Measurements from ENCODE around the gene PSMG4.
"Not testable (repeated sequence)": the region's sequence is repeated elsewhere in the genome, so short reads cannot be mapped to it uniquely, and the experiment has no call there.

The PSMG4 gene

DNA sequence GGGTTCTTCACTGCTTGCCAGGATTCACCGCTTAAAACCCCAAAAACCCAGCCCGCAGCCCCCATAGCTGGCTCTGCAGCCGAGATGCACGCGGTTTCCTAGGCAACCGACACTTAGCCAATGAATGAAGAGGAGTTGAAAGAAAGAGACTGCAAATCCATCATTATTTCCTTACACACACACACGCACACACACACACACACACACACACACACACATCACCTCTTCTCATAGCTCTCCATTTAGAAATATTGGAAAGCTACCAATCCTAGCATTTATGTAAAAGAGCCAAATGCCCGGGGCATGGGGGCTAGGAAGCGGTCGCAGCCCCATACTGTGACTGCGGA lies 27.9 kb upstream of the PSMG4 start:
- DNase-seq: no peak

DNA sequence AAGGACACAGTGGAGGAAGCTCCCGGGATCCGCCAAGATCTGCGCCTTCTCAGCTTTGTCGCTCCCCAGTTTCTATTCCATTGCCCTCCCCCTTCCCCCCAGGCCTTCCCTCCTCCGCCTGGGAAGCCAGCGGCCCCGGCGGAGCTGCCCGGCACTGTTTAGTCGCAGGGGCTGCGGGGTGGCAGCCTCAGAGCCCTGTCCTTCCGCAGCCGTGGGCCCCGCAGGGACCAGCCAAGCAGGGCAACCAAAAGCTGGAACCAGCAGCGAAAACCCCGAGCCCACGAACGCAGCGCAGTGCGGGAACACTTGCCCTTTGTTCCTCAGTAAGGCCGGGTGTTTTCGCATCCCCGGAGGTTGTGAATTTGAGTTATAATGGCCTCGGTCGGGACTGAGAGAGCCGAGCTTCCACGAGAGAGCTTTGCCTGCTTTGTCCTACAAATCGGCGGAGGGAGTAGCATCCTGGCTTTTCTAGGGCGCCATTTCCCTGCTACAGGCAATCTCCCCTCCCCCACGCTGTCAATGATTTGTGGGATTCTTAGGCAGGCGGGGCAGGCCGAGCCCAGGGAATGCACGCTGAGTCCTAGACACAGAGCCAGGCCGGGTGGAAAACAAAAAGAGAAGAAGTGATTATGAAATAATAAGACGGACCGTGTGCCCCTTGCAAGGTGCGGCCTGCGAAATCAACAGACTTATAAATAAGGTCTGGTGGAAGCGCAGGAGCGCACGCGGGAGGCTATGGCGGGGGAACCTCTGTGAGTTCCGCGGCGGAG lies 27.3 kb upstream of the PSMG4 start:
- DNase-seq: no peak

DNA sequence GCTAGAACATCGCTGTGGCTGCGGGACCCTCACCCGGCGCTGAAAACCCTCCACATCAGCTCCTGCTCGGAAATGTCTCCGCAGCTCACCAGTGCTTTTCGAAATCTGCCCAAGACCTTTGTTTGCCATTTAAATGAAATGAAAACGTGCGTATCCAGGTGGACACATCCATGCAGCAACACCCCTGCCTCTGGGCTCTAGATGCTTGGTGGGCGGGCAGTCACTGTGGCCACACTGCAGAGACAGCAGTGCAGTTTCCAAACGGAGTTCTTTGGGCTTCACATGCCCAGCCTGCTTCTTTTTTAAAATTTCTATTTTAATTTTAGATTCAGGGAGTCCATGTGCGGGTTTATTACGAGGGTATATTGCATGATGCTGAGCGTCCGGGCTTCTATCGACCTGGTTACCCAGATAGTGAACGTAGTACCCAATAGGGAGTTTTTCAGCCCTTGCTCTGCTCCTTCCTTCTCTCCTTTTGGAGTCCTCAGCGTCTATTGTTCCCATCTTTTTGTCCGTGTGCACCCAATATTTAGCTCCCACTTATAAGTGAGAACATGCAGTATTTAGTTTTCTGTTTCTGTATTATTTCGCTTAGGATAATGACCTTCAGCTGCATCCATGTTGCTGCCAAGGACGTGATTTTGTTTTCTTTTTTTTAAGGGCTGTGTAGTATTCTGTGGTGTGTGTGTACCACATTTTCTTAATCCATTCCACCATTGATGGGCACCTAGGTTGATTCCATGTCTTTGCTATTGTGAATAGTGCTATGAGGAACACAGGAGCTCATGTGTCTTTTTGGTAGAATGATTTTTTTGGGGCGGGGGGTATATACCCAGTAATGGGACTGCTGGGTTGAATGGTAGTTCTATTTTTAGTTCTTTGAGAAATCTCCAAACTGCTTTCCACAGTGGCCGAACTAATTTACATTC lies 26.5 kb upstream of the PSMG4 start:
- no peak for DNase-seq

DNA sequence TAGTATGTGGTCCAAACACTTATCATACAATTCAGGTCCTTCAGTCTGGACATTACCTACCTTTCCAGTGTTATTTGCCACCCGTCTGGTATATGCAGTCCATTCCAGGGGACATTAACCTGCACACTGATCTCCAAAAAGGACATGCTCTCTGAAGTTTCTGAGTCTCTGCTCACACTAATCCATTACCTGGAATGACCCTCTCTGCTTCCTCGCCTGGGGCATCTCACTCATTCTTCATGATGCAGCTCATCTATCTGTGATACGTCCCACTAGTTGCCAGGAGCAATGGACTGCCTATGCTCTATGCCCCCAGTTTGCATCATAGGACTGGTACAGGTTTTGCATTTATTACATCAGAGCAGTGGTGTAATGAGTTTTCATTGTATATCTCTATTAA lies 25.4 kb upstream of the PSMG4 start:
- no peak for DNase-seq

DNA sequence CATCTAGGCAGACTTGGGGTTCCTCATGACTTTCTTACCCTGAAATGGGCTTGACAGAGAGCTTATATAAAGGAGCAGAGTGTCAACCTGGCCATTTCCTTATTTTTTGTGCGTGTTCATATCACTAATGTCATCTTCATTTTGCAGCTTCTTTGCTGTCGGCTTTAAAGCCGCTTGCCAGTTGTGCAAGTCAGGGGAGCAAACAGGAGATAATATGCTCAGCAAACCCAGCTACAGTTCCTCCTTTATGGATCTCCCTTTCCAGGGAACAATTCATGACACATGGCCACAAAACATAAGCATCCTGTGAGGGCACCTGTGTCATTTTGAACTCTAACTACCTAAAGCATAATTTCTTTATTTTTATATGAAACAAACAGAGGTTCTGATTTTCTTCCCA lies 24.8 kb upstream of the PSMG4 start:
- DNase-seq: no peak

DNA sequence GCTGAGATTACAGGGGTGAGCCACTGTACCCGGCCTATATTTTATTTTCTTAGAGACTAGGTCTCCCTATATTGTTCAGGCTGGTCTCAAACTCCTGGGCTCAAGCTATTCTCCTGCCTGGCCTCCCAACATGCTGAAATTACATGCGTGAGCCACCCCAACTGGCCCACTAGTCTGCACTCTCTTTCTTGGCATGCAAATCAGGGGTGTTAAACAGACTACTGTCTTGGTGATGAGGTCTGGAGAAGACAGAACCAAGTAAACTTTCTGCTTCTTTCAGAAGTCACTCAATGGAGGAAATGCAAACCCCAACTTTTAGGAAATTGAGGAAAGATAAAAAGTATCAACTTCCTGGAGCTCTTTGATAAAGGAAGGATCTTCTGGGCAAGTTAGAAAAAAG lies 23.3 kb upstream of the PSMG4 start:
- DNase-seq: no peak

DNA sequence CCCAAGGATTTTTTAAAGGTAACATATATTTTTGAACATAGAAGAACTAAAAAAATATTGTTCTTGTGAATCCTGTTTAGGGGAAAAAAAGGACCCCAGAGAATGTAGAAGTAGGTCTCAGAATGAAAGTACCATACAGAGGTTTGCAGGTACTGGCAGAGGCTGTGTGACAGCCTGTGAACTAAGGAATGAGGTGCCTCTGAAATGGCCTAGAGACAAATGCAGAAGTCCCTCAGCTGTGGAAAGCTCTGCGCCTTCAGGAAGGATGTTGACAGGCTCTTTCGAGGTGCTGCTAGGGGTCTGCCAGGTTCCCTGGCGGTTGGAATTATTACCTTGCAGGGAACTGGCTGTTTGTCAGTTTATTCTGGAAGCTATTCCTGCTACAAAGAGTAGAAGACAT lies 22.7 kb upstream of the PSMG4 start:
- no peak for DNase-seq

DNA sequence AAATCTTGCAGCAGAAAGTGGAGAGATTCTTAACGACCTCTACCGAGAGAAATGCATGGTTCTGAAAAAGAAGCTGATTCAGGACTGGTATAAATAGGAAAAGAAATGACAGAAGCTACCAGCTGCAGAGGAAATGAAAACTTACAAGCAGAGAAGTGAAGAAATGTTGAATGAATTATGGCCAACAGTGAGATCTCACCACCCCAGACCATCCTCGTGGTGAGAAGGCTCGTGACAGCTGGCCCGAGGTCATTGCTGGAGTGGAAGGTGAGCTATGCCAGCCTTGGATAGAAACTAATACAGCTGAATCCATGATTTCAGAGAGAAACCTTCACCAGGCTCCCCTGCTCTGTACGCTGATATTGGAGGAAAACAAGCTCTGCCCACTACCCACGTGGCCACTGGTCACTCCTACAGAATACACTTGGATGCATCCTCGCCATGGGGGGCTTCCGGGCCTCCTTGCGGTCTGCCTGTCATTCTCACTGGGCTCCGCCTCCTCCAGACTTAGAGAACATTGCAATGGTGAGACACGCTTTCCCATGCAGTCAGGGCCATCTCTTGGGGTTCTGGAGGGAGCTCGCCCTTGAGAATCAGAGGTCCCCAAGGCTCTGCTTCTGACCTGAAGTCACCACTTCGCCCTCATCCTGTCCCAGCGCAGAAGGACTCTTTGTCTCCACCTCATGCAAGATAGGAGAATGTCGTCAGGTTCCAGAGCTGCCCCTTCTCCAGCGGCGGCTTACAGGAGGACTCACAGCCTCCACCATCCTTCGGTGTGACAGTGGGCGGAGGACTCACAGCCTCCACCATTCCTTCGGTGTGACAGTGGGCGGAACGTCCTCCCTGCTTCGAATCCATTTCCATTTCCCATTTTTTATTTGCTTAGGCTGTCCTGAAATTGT lies 20.7 kb upstream of the PSMG4 start:
- no peak for DNase-seq

DNA sequence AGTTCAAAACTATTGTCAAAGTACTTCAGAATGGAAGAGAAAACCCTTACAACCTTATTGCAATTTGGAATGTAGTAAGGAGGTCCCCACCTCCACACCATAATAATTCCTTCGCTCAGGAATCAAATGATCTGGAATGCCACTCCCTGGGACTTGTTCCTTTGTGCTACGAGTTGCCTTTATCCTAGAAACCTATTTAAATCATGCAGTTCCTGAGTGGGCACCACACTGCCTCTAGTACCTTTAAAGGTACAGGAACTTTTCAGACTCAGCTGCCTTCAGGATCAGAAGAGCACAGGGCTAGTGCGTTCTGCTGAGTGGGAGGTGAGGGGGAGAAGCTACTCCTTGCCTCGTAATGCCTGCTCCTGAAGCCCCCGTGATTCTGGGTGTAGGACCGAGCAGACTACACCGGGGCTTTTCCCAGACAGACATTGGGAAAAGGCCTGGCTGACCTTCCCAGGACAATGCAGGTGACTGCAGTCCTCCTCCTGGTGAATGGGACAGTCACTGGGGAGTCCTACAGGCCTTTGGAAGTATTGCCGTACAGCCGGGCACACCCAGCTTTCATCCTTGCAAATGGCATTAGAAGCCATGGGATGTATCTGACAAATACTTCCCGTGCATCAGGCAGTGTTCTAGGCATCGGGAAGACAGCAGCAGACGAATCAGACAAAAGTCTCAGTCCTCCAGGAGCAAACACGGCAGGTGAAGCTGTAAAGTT lies 19.5 kb upstream of the PSMG4 start:
- DNase-seq: no peak

DNA sequence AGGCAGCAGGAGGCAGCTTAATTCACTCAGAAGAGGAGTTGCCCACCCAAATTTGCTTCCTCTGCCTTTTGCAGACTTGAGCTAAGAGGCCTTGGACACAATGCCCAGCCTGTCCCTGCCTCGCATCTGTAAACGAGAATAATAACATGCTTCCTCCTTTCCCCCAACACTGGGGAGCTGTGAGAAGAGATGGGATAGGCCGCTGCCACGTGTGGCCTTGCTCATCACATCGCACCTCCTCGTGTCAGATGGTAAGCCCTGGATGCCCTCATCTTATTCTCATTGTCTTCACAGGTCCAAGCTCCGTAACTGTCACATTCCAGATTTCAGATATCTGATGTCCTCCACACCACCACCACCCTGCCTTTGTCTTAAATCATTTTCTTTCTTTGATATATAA lies 18.2 kb upstream of the PSMG4 start:
- DNase-seq: no peak

DNA sequence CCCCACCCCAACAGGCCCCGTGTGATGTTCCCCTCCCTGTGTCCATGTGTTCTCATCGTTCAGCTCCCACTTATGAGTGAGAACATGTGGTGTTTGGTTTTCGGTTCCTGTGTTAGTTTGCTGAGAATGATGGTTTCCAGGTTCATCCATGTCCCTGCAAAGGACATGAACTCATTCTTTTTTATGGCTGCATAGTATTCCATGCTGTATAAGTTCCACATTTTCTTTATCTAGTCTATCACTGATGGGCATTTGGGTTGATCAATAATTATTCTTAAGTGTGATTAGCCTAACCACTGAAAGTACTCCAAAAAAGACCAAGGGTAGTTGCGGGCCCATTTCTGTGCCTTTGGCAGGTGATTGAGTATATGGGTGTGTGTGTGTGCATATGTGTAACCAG lies 17.0 kb upstream of the PSMG4 start:
- DNase-seq: not testable (repeated sequence)

DNA sequence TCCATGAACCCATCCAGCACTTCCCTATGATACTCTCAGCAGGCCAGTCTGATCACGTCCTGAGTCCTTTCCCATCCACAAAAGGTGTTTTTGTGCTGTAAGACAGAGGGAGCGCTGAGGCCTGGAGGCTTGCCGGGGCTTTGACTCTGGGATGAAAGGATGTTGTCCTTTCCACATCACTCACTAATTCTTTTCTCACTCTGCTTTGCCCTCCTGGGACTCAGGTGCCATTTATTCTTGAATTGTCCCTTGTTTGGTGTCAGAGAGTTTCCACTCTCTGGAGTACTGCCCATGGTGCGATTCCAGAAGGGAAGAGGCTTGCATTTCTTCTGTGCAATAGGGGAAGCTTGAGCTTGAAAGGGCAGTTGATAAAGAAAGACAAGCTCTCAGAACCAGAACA lies 16.0 kb upstream of the PSMG4 start:
- no peak for DNase-seq

DNA sequence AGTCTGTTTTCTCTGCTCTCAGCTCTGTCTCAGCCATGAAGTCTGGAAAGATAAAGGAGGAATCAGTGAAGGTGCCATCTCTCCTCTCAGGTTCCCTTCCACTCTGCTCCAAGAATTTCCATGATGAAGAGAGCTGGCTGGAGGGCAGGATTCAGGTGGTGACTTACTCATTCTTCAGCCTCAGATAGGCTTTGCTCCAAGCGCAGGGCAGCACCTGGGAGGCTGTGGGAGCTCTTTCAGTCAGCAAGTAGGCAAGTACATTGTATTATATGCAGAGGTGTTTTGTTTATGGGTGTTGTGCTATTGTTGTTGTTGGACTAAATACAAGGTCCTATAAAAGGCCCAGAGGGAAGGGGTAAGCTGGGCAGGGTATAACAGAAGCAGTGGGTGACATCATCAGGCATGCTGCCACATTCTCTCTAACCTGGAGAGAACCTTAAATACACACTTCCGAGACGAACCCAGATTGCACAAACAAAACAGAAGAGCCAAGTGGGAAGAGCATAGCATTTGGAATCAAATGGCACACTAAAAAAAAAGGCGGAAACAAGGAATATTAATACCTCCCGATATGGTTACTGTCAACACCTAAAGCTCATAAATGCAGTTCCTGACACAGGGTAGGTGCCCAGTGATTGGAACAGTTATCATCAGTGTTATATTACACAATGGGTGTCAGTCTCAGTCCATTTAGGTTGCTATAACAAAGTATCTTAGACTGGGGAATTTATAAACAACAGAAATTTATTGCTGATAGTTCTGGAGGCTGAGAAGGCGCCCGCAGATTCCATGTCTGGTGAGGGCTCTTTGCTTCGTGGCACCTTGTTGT lies 14.5 kb upstream of the PSMG4 start:
- DNase-seq: no peak

DNA sequence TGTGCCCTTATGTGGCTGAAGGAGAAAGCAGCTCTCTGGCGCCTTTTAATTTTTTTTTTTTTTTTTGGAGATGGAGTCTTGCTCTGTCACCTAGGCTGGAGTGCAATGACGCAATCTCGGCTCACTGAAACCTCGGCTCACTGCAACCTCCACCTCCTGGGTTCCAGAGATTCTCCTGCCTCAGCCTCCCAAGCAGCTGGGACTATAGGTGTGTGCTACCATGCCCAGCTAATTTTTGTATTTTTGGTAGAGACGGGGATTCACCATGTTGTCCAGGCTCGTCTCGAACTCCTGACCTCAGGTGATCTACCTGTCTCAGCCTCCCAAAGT lies 13.9 kb upstream of the PSMG4 start:
- not testable (repeated sequence) for DNase-seq

DNA sequence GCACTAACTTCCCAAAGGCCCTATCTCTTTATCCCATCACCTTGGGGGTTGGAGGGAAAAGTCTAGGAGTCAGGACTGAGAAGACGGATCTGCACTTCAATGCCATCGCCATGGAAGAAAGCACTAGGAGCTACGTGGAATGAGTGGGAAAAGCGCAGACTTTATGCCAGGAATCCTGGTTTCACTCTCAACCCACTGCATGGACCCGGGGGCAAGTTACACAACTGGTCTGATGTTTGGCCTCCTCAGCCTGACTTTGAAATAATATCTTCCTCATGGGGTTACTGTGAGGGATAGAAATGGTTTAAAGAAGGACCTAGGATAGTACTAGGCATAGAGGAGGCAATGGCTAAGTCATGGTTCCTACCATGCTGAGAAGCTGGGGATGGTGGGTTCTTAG lies 13.5 kb upstream of the PSMG4 start:
- DNase-seq: no peak

DNA sequence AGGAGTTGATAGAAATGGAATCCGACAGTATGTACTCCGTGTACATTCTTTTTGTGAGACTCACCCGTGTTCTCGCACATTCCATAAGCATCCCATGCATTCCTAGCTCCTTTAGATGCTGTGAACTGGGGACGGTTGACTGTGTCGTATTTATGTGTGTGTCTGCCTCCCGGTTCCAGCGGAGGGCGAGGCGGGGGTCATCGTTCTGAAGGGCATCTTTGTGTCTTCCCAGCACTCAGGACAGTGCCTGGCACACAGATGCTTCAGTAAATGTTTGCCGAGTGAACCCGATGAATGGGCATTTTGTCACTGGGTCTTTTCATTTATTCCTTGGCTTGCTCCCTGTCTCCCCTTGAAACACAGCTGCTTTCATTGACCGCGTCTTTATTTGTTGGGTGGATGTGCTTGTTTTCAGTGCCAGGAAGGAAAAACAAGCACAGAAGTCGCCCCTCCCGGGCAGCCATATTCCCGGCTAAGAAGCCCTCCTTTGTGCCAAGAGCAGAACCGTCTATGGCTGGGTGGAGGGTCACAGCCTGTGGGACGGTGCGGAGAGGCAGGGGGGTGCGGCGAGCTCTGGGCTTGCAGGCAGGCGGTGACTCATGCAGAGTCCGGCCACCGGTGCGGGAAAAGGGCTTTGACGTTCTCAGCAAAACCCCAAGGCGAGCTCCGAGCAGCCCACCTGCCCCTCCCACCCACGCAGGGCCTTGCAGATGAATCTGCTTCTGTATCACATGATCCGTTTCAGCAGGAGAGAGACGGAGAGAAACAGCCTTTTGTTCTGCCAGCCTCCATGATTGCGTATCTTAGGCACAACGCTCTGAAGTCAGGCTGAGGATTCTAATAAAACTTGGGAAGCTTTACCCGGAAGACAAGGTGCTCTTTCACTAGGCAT lies 11.2 kb upstream of the PSMG4 start:
- no peak for DNase-seq

DNA sequence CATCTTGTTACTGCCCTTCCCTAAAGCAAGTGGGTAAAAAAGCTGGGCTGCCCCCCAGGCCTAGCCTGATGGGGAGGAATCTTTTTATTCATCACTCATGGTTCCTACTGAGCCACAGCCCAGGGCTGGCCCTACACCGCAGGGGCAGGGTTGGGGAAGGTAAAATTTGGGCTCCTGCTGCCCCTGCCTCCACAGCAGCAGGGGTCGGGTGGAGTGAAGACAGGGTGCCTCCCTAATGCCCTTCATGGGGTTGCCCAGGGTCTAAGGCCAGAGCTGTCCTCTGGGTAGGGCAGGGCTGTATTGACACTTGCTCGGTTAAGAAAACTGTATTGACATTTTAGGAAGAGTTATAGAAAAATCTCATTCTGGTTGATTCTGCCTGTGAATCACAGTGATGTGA lies 8.9 kb upstream of the PSMG4 start:
- no peak for DNase-seq

DNA sequence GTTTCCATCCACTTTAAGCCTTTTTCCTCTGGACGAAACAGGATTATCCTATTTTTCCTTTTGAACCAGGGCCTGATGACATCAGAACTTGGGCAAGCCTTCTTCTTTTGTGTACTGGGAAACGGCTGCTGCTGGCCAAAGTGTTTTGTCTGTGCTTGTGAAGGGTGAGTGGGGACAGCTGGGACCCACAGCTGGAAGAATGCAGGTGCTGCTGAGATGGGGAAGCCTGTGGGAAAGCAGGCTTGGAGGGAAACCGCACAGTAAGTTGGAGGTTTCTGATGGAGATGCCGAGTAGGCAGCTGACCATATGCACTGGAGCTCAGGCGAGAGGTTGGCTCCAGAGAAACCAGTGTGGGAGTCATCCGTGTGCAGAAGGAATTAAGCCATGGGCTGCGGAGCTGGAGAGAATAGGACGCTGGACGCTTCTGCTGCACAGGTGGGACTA lies 8.5 kb upstream of the PSMG4 start:
- no peak for DNase-seq

DNA sequence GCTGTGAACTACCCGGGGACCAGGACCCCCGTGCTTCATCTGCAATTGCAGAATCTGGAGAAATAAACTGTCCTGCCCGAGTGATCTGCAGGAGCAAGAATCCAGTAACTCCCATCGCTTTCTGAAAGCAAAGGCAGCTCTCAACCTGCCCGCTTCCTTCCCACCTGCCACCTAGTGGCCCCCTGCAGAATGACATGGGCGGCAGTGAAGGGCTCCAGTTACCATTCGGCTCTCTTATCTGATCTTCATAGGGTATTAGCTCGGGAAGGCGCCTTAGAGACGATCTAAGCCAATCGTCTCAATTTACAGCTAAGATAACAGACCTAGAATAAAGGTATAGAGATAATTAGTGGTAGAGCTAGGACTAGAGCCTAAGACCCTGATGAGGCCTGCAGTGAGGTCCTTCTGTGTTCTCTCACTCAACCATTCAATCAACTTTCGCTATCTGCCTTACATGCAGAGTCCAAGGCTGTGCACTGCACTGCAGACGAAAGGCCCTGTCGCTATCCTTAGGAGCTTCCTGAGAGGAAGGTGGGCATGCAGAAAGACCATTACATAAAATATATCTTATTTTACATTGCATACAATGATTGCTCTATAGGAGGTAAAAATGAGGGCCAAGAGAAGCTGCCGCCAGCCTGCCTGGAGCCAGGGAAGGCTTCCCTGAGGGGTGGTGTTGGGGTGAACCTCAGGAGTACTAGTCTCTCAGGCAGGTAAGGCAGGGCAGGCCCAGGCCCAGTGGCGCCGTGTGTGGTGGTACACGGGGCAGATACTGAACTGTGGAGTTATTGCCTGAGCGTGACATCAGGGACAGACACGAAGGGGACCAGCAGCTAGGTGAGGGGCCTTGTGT lies 7.1 kb upstream of the PSMG4 start:
- DNase-seq: peak; percentile 30 to 39

DNA sequence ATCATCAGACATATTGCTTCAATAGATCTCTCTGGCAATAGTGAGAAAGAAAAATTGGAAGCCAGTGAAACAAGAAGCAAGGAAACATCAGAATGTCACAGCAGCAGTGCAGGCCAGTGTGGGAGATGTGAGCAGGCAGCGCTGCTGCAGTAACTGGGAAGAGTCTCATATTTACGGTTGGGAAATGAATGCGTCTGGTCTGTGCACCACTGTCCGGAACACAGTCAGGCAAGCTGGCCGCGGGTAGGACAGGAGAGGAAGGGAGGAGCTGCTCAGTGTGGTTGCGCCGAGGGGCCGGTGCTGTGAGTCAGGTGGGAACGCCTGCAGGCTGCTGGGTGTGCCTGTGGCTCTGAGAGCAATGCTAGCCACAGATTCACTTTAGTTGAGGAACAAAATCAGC lies 6.4 kb upstream of the PSMG4 start:
- no peak for DNase-seq

Data from bone marrow (tissue), 2 donors.